Measurements from ENCODE around the gene PADI3.

Gene PADI3

GRCh38 chr1:17248781-17249180 is at the start of gene PADI3:
PADI3 (plus strand) TSS chr1:17249098; CDS start chr1:17249138, 40 bp downstream.
- DNase-seq, result no peak

GRCh38 chr1:17199267-17200044 is 49.4 kb upstream of the PADI3 start:
- DNase-seq, result no peak

GRCh38 chr1:17200246-17200645 is 48.7 kb upstream of the PADI3 start:
- DNase-seq, result no peak

- no peak for DNase-seq
Measured at GRCh38 chr1:17200756-17201155, 48.1 kb upstream of the PADI3 start.

- no peak for DNase-seq
Measured at GRCh38 chr1:17201201-17202021, 47.5 kb upstream of the PADI3 start.

GRCh38 chr1:17204546-17205440 is 44.1 kb upstream of the PADI3 start, which contains the start of gene PADI1:
PADI1 (plus strand) TSS chr1:17205128; CDS start chr1:17205218, 90 bp downstream.
- DNase-seq, result no peak

GRCh38 chr1:17205652-17206051 is 43.2 kb upstream of the PADI3 start:
- DNase-seq, result no peak

GRCh38 chr1:17206196-17206595 is 42.7 kb upstream of the PADI3 start:
- no peak for DNase-seq

GRCh38 chr1:17207046-17207445 is 41.9 kb upstream of the PADI3 start:
- peak; percentile 92 for DNase-seq

GRCh38 chr1:17207540-17207939 is 41.4 kb upstream of the PADI3 start:
- peak; percentile 36 for DNase-seq

- peak; percentile 74 for DNase-seq
Measured at GRCh38 chr1:17207966-17208418, 40.9 kb upstream of the PADI3 start.

GRCh38 chr1:17208546-17208945 is 40.4 kb upstream of the PADI3 start:
- no peak for DNase-seq

- no peak for DNase-seq
Measured at GRCh38 chr1:17209430-17209829, 39.5 kb upstream of the PADI3 start.

- no peak for DNase-seq
Measured at GRCh38 chr1:17210176-17210575, 38.7 kb upstream of the PADI3 start.

GRCh38 chr1:17211377-17211776 is 37.5 kb upstream of the PADI3 start:
- no peak for DNase-seq

- DNase-seq, result no peak
Measured at GRCh38 chr1:17212009-17212408, 36.9 kb upstream of the PADI3 start.

GRCh38 chr1:17212487-17213121 is 36.3 kb upstream of the PADI3 start:
- DNase-seq, result peak; percentile 67

GRCh38 chr1:17213148-17213781 is 35.6 kb upstream of the PADI3 start:
- no peak for DNase-seq

GRCh38 chr1:17213782-17214148 is 35.1 kb upstream of the PADI3 start:
- no peak for DNase-seq

- no peak for DNase-seq
Measured at GRCh38 chr1:17214876-17215544, 33.9 kb upstream of the PADI3 start.

- no peak for DNase-seq
Measured at GRCh38 chr1:17215545-17215890, 33.4 kb upstream of the PADI3 start.

All from MV-4-11 (cell line).